Neural crest cell (in vitro differentiated cells): ENCODE measurements around the gene RXFP1. TPM values are rescaled to one million over a fixed set of nuclear protein-coding genes. Genes with fewer than 3 reads are reported as not detected.

Source experiments
- DNase-seq: peaks from one replicate; pipeline ENCODE4 v3.0.0; 2021; ENCODE audit warnings: low read depth, mixed read lengths, low spot score
- H3K27ac Mint-ChIP-seq: one replicate; pipeline ENCODE4 v1.8.0; 2021; ENCODE audit warnings: mild to moderate bottlenecking, mixed read lengths; ENCODE audit not compliant: unreplicated experiment
- H3K27me3 Mint-ChIP-seq: 2 replicates; pipeline ENCODE4 v1.8.0; 2021; ENCODE audit warnings: low read depth, mild to moderate bottlenecking, mixed read lengths
- H3K36me3 Mint-ChIP-seq: 2 replicates; pipeline ENCODE4 v1.8.0; 2021; ENCODE audit warnings: low read depth, mild to moderate bottlenecking, mixed read lengths
- H3K4me1 Mint-ChIP-seq: 2 replicates; pipeline ENCODE4 v1.8.0; 2021; ENCODE audit warnings: mixed read lengths
- H3K4me3 Mint-ChIP-seq: one replicate; pipeline ENCODE4 v1.8.0; 2021; ENCODE audit warnings: mild to moderate bottlenecking, mixed read lengths
- H3K9me3 Mint-ChIP-seq: 2 replicates; pipeline ENCODE4 v1.8.0; 2021; ENCODE audit warnings: mixed read lengths
- total RNA-seq: library from RNA; stranded (reverse); gene quantifications from 2 replicates; pipeline ENCODE4 v1.2.1, GENCODE V29; 2021
- TF ChIP-seq, protein P1 (sequence below): fragments of 200-600 bp; sonication (generic); conservative IDR thresholded peaks from 2 replicates; pipeline ENCODE4 v1.5.0; 2021; ENCODE audit warnings: antibody characterized with exemption, mild to moderate bottlenecking

The RXFP1 gene
- total RNA-seq, 1 donor from 2014 or later: not detected

DNA sequence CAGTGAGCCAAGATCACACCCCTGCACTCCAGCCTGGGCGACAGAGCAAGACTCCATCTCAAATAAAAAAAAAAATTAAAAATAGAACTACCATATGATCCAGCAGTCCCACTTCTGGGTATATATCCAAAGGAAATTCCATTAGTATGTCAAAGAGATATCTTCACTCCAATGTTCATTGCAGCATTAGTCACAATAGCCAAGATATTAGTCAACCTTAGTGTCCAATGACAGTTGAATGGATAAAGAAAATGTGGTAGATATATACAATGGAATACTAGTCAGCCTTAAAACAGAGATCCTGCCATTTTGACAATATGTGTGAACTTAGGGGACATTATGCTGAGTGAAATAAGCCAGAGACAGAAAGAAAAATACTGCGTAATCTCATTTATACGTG lies 100.6 kb downstream of the RXFP1 start:
- Mint-ChIP-seq H3K4me3 (no peak overlapping the region), H3K27me3 (peaks cover 10% of the 10 kb centered on the region), H3K27ac (no peak overlapping the region), H3K4me1 (no peaks in the 10 kb centered on the region), H3K36me3 (no peaks in the 10 kb centered on the region), H3K9me3 (no peaks in the 10 kb centered on the region)
- no peak for DNase-seq
- TF ChIP-seq, protein P1, sequence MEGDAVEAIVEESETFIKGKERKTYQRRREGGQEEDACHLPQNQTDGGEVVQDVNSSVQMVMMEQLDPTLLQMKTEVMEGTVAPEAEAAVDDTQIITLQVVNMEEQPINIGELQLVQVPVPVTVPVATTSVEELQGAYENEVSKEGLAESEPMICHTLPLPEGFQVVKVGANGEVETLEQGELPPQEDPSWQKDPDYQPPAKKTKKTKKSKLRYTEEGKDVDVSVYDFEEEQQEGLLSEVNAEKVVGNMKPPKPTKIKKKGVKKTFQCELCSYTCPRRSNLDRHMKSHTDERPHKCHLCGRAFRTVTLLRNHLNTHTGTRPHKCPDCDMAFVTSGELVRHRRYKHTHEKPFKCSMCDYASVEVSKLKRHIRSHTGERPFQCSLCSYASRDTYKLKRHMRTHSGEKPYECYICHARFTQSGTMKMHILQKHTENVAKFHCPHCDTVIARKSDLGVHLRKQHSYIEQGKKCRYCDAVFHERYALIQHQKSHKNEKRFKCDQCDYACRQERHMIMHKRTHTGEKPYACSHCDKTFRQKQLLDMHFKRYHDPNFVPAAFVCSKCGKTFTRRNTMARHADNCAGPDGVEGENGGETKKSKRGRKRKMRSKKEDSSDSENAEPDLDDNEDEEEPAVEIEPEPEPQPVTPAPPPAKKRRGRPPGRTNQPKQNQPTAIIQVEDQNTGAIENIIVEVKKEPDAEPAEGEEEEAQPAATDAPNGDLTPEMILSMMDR: no peak

DNA sequence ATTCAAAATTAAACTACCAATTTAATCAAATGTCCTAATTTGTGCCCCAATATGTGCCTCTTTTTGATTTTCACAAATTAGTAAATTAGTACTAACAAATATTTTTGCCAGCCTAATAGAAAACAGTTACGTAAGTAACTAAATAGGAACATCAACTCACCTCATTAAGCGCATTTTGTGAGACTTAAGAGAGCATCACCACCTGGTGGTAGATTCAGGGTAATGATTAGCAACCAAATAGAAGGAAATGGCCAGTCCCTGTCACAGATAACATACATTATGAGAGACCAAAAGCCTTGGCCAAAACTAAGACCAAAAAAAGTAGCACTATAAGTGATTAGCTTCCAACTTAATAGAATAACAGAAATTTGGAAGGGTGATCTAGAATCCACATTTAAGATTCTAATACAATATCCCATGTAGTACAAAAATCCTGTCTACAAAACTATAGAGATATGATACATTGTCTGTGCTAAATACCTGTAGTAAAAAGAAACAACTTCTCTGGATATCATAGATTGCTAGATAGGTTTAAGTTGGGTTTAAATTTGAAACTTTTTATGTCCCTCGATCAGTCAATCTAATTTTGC lies 103.3 kb downstream of the RXFP1 start:
- Mint-ChIP-seq H3K36me3 (no peaks in the 10 kb centered on the region), H3K4me3 (no peak overlapping the region), H3K27me3 (peaks cover 10% of the 10 kb centered on the region), H3K27ac (no peak overlapping the region), H3K4me1 (no peaks in the 10 kb centered on the region), H3K9me3 (no peaks in the 10 kb centered on the region)
- TF ChIP-seq, protein P1: peak; percentile 84
- DNase-seq: peak; percentile 4

DNA sequence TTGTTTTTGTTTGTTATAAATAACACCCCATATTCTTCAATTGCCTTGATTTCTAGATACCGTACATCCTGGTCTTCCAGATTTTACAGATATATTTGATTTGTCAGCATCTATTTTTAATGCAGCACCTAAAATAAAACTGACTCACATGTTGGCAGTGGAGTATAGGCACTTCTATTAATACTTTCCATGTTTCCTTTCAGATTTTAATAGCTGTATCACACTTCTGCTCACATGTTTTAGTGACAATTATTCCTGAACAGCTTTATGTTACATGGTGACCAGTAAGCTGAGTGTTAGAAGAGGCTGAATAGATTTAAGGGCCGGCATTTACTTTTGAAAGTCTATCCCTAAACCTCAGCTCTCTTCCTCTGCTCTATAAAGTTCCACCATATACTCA lies 103.9 kb downstream of the RXFP1 start:
- TF ChIP-seq, protein P1: no peak
- H3K4me3 Mint-ChIP-seq: no peak overlapping the region
- no peaks in the 10 kb centered on the region for H3K4me1 Mint-ChIP-seq
- DNase-seq: no peak
- H3K27ac Mint-ChIP-seq: no peak overlapping the region
- no peaks in the 10 kb centered on the region for H3K36me3 Mint-ChIP-seq
- no peaks in the 10 kb centered on the region for H3K9me3 Mint-ChIP-seq
- peaks cover 10% of the 10 kb centered on the region for H3K27me3 Mint-ChIP-seq

DNA sequence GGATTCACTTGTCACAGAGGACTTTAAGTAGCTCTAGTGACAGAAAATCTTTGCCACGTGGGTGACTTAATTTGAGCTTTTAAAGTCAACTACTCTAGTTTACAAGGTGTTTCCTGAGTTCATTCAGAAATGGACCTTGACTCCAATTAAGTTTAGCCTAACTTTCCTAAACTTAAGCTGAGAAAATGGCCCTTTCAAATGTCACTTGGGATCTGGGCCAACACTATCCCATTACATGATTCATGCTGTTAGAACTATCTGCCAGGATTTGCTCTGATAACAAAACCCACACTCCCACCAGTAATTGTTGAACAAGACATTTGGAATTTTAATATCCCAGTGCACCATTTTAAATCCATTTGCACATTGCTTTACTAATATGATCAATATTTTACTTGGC lies 109.2 kb downstream of the RXFP1 start:
- Mint-ChIP-seq H3K36me3 (no peaks in the 10 kb centered on the region), H3K9me3 (no peaks in the 10 kb centered on the region), H3K4me3 (no peak overlapping the region), H3K27ac (no peak overlapping the region), H3K4me1 (no peaks in the 10 kb centered on the region), H3K27me3 (peaks cover 3% of the 10 kb centered on the region)
- DNase-seq: no peak
- TF ChIP-seq, protein P1: no peak

DNA sequence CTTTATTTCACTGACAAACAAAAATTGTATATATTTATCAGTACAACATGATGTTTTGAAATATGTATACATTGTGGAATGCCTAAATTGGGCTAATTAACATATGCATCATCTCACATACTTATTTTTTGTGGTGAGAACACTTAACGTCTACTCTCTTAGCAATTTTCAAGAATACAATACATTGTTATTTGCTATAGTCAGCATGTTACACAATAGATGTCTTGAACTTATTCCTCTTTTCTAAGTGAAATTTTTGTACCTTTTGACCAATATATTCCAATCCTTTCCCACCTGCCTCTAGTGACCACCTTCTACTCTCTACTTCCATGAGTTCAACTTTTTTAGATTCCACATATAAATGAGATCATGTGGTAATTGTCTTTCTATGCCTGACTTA lies 114.9 kb downstream of the RXFP1 start:
- Mint-ChIP-seq H3K4me3 (no peak overlapping the region), H3K9me3 (no peaks in the 10 kb centered on the region), H3K36me3 (no peaks in the 10 kb centered on the region), H3K4me1 (no peaks in the 10 kb centered on the region), H3K27me3 (peaks cover 4% of the 10 kb centered on the region), H3K27ac (no peak overlapping the region)
- TF ChIP-seq, protein P1: no peak
- no peak for DNase-seq
